ENCODE results near the gene GYPE.
"Not testable (repeated sequence)": the region's sequence is repeated elsewhere in the genome, so short reads cannot be mapped to it uniquely, and the experiment has no call there.

Gene GYPE

DNA sequence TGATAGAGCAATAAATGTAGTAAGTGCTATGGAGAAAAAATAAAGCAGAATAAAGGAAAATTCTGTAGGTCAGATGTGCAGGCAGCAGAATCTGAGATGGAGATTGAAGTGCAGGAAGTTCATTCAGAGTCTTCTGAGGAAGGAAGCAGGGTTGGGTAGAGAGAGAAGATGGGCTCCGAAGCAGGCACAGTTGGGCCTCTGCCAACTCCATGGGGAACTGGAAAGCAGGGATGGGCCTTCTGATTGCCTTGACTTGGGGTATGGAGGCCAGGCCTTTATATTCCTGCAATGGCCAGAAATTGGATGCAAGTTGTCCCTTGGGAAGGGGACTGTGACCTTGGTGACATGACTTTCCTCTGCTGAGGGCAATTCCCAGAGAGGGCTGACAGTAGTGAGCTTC lies 42.6 kb downstream of the GYPE start:
- DNase-seq, result not testable (repeated sequence)

DNA sequence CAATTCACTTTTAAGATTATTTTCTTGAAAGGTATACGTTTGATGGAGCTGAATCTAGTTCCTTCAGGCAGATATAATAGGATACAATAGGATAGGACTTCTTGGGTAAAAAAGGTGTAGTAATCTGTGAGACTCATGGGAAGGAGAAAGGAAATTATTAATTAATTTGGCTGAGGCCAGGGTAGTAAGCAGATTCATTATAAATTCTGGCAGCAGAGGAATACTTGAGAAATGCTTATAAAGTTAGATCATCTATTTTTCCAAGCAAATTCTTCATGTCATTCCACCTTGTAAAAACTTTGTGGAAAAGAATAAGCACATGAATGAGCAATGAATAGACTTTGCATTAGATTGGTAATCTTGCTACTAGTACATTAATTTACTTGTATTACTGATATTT lies 46.9 kb downstream of the GYPE start:
- DNase-seq, result no peak

DNA sequence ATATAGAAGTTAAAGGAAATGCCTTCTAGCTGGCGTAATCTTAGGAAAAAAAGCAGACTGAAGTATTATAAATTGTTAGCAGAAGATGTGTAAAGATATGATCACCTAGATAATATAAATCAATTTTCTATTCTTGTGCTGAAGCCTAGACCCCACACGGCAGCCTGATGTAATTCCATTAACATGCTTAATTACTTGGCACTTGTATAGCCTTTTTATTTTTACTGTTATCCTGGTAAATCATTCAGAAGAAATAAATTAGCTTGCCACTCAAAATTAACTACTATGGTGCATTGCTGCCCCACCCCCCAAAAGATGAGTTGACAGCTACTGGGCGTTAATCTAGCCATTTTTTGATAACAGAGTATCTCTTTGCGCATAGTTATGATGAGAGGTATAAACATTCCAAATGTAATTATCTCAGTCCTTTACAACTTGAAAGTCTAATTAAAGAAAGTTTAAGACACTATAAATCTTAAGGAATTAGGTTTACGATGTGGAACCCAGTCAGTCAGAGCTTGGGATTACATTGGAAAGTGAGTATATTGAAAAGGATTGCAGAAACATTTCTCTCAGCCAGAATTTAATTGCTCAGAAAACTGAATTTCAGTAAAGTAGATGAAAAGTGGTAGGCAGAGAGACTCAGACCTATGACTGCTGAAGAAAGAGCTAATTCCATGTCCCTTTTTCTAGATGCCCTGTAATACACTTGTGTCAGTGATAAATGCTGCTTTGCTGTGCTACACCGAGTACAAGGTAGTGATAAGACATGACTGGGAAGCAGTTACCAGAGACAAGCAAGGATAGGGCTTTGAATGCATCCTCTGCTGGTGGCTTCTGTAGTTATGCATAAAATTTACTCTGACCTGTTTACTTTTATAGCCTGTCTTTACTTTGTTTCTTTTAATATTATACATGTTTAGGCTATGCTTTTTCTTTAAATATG lies 47.7 kb downstream of the GYPE start:
- DNase-seq, result not testable (repeated sequence)

DNA sequence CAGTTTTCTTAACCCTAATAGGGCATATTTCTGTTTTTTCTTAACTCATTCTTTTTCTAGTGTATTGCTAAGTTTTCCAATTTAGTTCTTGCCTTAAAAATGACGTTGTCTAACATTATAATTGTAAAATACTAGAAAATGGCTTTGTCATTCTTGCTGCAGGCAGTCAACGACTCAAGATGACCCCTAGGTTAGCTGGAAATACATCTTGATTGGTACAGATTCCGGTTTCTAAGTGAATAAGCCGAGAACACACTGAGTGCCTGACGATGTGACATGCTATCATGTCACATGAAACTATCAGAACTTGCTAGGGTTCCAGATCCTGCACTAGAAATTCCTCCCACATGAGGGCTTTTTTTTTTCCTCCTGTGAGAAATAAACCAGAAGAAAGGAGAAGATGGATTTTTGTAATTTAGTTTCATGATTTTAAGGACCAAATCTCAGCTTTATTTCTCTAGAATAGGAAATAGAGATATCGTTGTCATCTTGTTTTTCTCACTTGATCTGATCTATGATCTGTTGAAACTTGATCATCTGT lies 49.3 kb downstream of the GYPE start:
- not testable (repeated sequence) for DNase-seq

DNA sequence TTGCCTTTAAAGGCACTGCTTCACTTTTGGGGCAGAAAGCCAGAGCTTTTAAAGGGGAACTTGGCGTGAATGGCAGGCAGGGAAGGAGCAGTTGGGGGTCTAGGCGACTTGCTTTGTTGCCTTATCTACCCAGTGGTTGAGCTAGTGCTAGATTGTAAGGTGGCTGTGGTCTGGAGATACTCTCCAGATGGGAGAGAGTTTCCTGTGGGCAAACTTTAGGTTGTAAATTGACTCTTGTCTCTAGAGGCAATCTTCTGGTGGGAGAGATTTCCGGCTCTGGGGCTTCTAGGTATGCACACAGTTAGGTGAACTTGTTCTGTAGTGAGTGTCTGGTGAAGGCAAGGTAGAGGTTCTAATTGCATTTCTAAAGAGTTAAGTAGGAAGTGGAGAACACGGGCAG lies 50.7 kb downstream of the GYPE start:
- DNase-seq, result not testable (repeated sequence)

DNA sequence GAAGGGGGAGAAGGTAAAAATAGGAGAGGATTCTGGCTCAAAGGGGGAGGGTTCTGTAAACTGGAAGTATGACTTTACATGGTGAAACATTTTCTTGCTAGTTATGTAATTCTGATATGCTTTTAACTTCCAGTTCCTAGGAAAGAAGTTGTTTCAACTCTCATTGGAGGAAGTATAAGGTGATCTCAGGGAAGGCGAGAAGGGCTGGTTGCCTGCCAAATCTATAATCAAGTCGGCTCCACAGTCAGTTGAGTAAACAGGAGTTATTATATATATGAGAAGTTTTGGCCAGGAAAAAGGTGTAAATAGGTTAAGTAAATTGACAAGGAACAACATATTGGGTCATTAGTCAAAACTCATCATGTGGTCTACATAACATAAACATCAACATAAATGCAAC lies 56.1 kb downstream of the GYPE start:
- DNase-seq, result not testable (repeated sequence)

DNA sequence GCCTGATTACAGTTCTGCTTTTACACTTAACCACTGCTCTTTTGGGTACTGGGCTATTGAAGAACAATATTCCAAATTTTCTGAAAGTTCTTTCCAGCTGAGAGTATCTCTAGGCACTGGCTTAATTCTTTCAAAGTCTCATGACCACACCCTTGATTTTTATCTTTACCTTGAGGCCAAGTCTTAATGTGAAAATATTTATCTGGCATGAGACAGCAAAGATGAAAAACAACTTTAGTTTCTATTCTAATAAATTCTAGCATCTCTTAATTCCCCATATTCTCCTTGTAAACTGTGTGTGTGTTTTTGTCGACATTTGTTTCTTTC lies 61.9 kb downstream of the GYPE start:
- DNase-seq, result not testable (repeated sequence)

DNA sequence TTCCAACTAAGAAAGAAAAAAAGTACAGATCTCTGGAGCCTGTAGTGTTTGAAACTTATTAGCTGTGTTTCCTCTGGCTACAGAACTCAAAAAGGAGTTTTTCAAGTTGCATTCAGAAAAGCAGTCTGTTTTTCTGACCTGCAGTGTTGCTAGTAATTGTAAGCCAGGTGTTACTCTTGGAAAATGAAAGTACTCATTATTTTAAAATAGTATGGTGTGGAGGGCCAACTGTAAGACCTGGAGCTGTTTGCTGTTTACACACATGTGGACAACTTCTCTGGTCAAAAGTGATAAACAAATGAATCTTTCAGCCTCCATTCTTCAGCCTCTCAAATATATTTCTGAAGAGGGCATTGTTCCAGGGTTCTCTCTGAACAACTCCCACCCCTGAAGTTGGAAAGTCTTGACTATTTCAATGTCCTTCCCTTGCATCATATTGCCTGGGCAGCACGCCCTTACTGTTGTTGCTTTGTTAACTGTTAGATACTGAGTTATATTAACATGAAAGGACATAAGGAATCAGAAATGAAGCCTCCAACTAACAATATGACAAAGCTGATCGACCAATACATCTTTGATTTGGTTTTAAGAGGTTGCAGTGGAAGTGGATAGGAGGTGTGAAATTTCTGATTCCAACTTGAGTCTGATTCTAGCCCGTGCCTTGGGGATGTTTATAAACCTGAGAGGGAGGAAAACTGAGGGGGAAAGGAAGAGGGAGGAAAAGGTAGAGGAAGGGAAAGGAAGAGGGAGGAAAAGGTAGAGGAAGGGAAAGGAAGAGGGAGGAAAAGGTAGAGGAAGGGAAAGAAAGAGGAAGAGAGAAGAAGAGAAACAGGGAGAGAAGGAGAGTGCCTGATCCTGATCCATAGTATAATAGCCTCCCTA lies 62.5 kb downstream of the GYPE start:
- not testable (repeated sequence) for DNase-seq

DNA sequence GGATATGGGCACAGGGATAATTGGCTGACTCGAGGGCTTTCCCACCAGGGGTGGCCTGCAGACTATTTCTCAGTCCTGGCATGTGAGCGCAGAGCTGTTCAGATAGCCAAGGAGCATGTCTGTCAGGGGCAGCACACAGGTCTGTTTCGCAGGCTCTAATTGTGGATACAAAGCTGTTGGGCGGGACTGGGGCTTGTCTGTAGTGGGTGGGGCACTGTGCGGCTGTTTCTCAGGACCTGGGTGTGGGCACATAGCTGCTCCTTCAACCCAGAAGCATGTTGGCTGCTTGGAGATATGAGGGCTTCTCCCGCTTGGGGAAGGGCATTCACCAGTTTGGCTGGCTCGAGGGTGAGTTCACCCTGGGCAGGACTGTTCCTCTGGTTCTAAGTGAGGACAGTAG lies 65.9 kb downstream of the GYPE start:
- not testable (repeated sequence) for DNase-seq

DNA sequence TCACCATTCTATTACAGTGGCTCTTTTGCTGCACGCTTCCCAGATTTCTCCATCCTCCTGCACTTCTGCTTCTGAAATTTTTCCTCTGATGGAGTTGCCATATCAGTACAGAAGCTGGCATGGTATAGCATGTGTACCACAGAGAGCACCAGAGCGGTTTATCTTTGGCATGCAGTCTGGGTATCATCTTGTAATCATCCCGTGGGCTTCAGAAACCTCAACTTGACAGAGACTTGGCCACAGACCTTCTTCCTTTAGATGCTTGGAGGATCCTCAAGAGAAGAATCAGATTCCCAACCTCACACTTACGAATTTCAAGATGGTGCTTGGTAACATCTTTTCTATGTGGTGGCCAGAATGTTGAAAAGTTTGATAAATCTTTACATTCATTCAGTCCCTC lies 71.2 kb downstream of the GYPE start:
- DNase-seq, result not testable (repeated sequence)

DNA sequence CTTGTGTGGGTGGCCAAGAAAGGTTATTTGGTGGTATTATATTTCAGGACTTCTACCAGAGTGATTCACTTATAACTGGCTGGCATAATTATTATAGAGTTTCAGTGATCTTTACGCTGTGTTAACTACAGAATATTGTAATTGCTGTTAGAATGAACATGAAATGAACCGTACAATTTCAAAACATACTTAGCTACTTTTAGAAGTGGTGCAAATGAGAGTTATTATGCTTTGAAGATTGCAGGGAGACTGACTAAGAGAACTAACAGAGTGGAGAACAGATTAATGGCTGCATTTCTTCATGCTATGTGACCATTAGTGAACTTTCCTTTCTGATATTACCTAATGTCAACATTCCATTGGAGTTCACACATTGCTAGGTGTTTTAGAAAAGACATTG lies 71.7 kb downstream of the GYPE start:
- not testable (repeated sequence) for DNase-seq

DNA sequence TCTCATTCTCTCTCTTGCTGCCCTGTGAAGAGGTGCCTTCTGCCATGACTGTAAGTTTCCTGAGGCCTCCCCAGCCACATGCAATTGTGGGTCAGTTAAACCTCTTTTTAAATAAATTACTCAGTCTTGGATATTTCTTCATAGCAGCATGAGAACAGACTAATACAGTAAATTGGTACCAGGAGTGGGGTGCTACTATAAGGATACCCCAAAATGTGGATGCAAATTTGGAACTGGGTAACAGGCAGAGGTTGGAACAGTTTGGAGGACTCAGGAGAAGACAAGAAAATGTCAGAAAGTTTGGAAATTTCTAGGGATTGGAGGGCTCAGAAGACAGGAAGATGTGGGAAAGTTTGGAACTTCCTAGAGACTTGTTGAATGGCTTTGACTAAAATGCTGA lies 74.8 kb downstream of the GYPE start:
- not testable (repeated sequence) for DNase-seq

DNA sequence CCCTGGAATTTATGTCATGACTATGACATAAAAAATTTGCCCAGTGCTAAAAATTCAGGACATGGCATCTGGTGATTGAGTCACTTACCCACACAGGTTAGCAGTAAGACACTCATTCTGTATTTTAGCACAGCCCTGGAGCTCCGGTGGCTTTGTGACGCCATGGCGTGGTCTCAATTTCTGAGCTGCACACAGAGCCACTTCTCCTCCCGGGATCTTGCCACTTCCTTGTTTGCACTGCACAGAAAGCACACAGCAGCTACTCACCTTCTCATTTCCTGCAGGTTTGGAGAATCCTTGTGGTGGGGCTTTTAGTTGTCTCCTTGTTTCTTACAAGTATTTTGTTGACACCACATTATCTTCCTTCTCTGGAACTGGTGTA lies 76.1 kb downstream of the GYPE start:
- DNase-seq, result not testable (repeated sequence)

Measured in NCI-H1092 treated with DMSO at 0.1 percent for 48 hours (cell line).